ENCODE results near the gene ISY1. TPM values are rescaled to one million over a fixed set of nuclear protein-coding genes. Genes with fewer than 3 reads are reported as not detected.
"Not testable (repeated sequence)": the region's sequence is repeated elsewhere in the genome, so short reads cannot be mapped to it uniquely, and the experiment has no call there.

The ISY1 gene
- total RNA-seq, 2 experiments from 2014 or later, result 60.7 to 61.7 TPM

- ChIA-PET CTCF (interaction anchor here (0.6 to 1.0 kb wide), 2 partner anchors 31 to 112 kb away, joined by 3 to 4 read pairs; no protein-coding TSS in a partner anchor), POLR2A (interaction anchor here (1.0 kb wide), 1 partner anchor 9 kb away, joined by 4 read pairs; no protein-coding TSS in a partner anchor)
- peaks cover 45% of the 10 kb centered on the region for H3K36me3 Mint-ChIP-seq
- H3K27me3 Mint-ChIP-seq; DNase-seq; H3K4me3 Mint-ChIP-seq; H3K9me3 Mint-ChIP-seq; intact Hi-C loops (cut with micrococcal nuclease); H3K27ac Mint-ChIP-seq: not testable (repeated sequence)
- peaks cover 14% of the 10 kb centered on the region for H3K4me1 Mint-ChIP-seq (ENCODE audit: low read depth)
Observed at GRCh38 chr3:129165594-129165993, 4.7 kb upstream of the ISY1 start.

- H3K4me1 Mint-ChIP-seq (ENCODE audit: low read depth), result peaks cover 23% of the 10 kb centered on the region
- no peaks in the 10 kb centered on the region for H3K27me3 Mint-ChIP-seq
- H3K36me3 Mint-ChIP-seq, result peaks cover 36% of the 10 kb centered on the region
- intact Hi-C loops (cut with micrococcal nuclease), result no loop called here
- POLR2A ChIA-PET, result no interaction called here
- CTCF ChIA-PET, result no interaction called here
- H3K9me3 Mint-ChIP-seq, result no peaks in the 10 kb centered on the region
- no peak for DNase-seq
- H3K27ac Mint-ChIP-seq, result peak overlapping the region; percentile 23
- no peak overlapping the region for H3K4me3 Mint-ChIP-seq
Observed at GRCh38 chr3:129164500-129164899, 3.6 kb upstream of the ISY1 start.

GRCh38 chr3:129162729-129163579 lies 2.1 kb upstream of the ISY1 start:
- CTCF ChIA-PET, result interaction anchor here (0.7 to 3.4 kb wide), 25 partner anchors 9 to 193 kb away, joined by 3 to 55 read pairs (median 7); partner anchors contain the start of genes CNBP, COPG1 and RAB43
- Mint-ChIP-seq H3K27me3 (no peaks in the 10 kb centered on the region), H3K36me3 (peaks cover 32% of the 10 kb centered on the region), H3K4me3 (peak overlapping the region; percentile 5), H3K9me3 (no peaks in the 10 kb centered on the region), H3K4me1 (ENCODE audit: low read depth) (peaks cover 31% of the 10 kb centered on the region), H3K27ac (peak overlapping the region; percentile 100)
- POLR2A ChIA-PET, result interaction anchor here (1.1 to 2.8 kb wide), 10 partner anchors 15 to 284 kb away, joined by 3 to 28 read pairs (median 4); partner anchors contain the start of genes CNBP, COPG1 and RAB43
- DNase-seq, result peak; percentile 20
- intact Hi-C loops (cut with micrococcal nuclease), result loop anchor here (2.0 kb wide), 1 partner anchor 14 kb away; no protein-coding TSS in a partner anchor

- Mint-ChIP-seq H3K27me3 (no peaks in the 10 kb centered on the region), H3K27ac (peak overlapping the region; percentile 100), H3K36me3 (peaks cover 24% of the 10 kb centered on the region), H3K9me3 (no peaks in the 10 kb centered on the region), H3K4me3 (peak overlapping the region; percentile 98), H3K4me1 (ENCODE audit: low read depth) (peaks cover 31% of the 10 kb centered on the region)
- ChIA-PET POLR2A (interaction anchor here (0.9 to 2.8 kb wide), 12 partner anchors 16 to 283 kb away, joined by 3 to 28 read pairs (median 4); partner anchors contain the start of genes CNBP, COPG1 and RAB43), CTCF (interaction anchor here (0.7 to 3.4 kb wide), 30 partner anchors 10 to 192 kb away, joined by 3 to 55 read pairs (median 6); partner anchors contain the start of genes CNBP, COPG1, HMCES and RAB43)
- peak; percentile 50 for DNase-seq
- intact Hi-C loops (cut with micrococcal nuclease), result loop anchor here (1.0 to 2.0 kb wide), 7 partner anchors 15 to 358 kb away; partner anchors contain the start of gene COPG1
Observed at GRCh38 chr3:129161860-129162271, 1.0 kb upstream of the ISY1 start.

- ChIA-PET CTCF (interaction anchor here (0.9 to 1.6 kb wide), 2 partner anchors 91 to 101 kb away, joined by 3 to 5 read pairs; no protein-coding TSS in a partner anchor), POLR2A (interaction anchor here (1.2 kb wide), 1 partner anchor 10 kb away, joined by 3 read pairs; no protein-coding TSS in a partner anchor)
- Mint-ChIP-seq H3K36me3 (peaks cover 13% of the 10 kb centered on the region), H3K27me3 (no peaks in the 10 kb centered on the region), H3K4me1 (ENCODE audit: low read depth) (no peaks in the 10 kb centered on the region), H3K9me3 (no peaks in the 10 kb centered on the region), H3K4me3 (no peak overlapping the region), H3K27ac (no peak overlapping the region)
- no peak for DNase-seq
- intact Hi-C loops (cut with micrococcal nuclease), result no loop called here
Observed at GRCh38 chr3:129144786-129145185, 16.1 kb downstream of the ISY1 start.

- POLR2A ChIA-PET, result not testable (repeated sequence)
Observed at GRCh38 chr3:129141011-129141410, 19.9 kb downstream of the ISY1 start.

GRCh38 chr3:129139911-129140310 lies 21.0 kb downstream of the ISY1 start:
- H3K27me3 Mint-ChIP-seq, result no peaks in the 10 kb centered on the region
- CTCF ChIA-PET, result no interaction called here
- no peak overlapping the region for H3K27ac Mint-ChIP-seq

More at GRCh38 chr3:129141011-129141410, 19.9 kb downstream of the ISY1 start:
- peaks cover 11% of the 10 kb centered on the region for H3K36me3 Mint-ChIP-seq
- DNase-seq; intact Hi-C loops (cut with micrococcal nuclease); H3K9me3 Mint-ChIP-seq; H3K4me1 Mint-ChIP-seq (ENCODE audit: low read depth); H3K4me3 Mint-ChIP-seq; H3K27ac Mint-ChIP-seq; H3K27me3 Mint-ChIP-seq: not testable (repeated sequence)
- CTCF ChIA-PET, result interaction anchor here (1.0 kb wide), 1 partner anchor 171 kb away, joined by 6 read pairs; no protein-coding TSS in a partner anchor

GRCh38 chr3:129136275-129136674 lies 24.6 kb downstream of the ISY1 start:
- H3K27ac Mint-ChIP-seq; H3K9me3 Mint-ChIP-seq; DNase-seq; H3K27me3 Mint-ChIP-seq; H3K4me3 Mint-ChIP-seq; intact Hi-C loops (cut with micrococcal nuclease); POLR2A ChIA-PET; H3K4me1 Mint-ChIP-seq (ENCODE audit: low read depth); CTCF ChIA-PET: not testable (repeated sequence)
- peaks cover 18% of the 10 kb centered on the region for H3K36me3 Mint-ChIP-seq

More at GRCh38 chr3:129139911-129140310, 21.0 kb downstream of the ISY1 start:
- H3K36me3 Mint-ChIP-seq, result peaks cover 5% of the 10 kb centered on the region
- intact Hi-C loops (cut with micrococcal nuclease), result no loop called here
- no peak overlapping the region for H3K4me3 Mint-ChIP-seq
- POLR2A ChIA-PET, result no interaction called here
- DNase-seq, result no peak
- H3K4me1 Mint-ChIP-seq (ENCODE audit: low read depth), result no peaks in the 10 kb centered on the region
- no peaks in the 10 kb centered on the region for H3K9me3 Mint-ChIP-seq

- H3K36me3 Mint-ChIP-seq, result peaks cover 30% of the 10 kb centered on the region
- no peak for DNase-seq
Observed at GRCh38 chr3:129132097-129132866, 28.6 kb downstream of the ISY1 start.

GRCh38 chr3:129131465-129132088 lies 29.3 kb downstream of the ISY1 start:
- DNase-seq, result no peak
- POLR2A ChIA-PET, result interaction anchor here (1.5 kb wide), 1 partner anchor 10 kb away, joined by 5 read pairs; the partner anchor contains the start of gene RAB43
- intact Hi-C loops (cut with micrococcal nuclease), result no loop called here
- Mint-ChIP-seq H3K36me3 (peaks cover 32% of the 10 kb centered on the region), H3K4me3 (no peak overlapping the region), H3K4me1 (ENCODE audit: low read depth) (peaks cover 7% of the 10 kb centered on the region), H3K9me3 (no peaks in the 10 kb centered on the region), H3K27me3 (no peaks in the 10 kb centered on the region), H3K27ac (no peak overlapping the region)
- CTCF ChIA-PET, result interaction anchor here (0.6 to 1.5 kb wide), 2 partner anchors 78 to 162 kb away, joined by 3 to 4 read pairs; no protein-coding TSS in a partner anchor

More at GRCh38 chr3:129132097-129132866, 28.6 kb downstream of the ISY1 start:
- ChIA-PET CTCF (interaction anchor here (1.5 kb wide), 1 partner anchor 79 kb away, joined by 4 read pairs; no protein-coding TSS in a partner anchor), POLR2A (interaction anchor here (1.5 kb wide), 1 partner anchor 11 kb away, joined by 5 read pairs; the partner anchor contains the start of gene RAB43)
- H3K27ac Mint-ChIP-seq, result peak overlapping the region; percentile 21
- H3K9me3 Mint-ChIP-seq, result no peaks in the 10 kb centered on the region
- no peaks in the 10 kb centered on the region for H3K27me3 Mint-ChIP-seq
- peaks cover 7% of the 10 kb centered on the region for H3K4me1 Mint-ChIP-seq (ENCODE audit: low read depth)
- intact Hi-C loops (cut with micrococcal nuclease), result no loop called here
- H3K4me3 Mint-ChIP-seq, result no peak overlapping the region

- peaks cover 38% of the 10 kb centered on the region for H3K36me3 Mint-ChIP-seq
- H3K27ac Mint-ChIP-seq, result no peak overlapping the region
- H3K4me3 Mint-ChIP-seq, result no peak overlapping the region
- peaks cover 7% of the 10 kb centered on the region for H3K4me1 Mint-ChIP-seq (ENCODE audit: low read depth)
- ChIA-PET POLR2A (no interaction called here), CTCF (no interaction called here)
- intact Hi-C loops (cut with micrococcal nuclease), result no loop called here
- H3K9me3 Mint-ChIP-seq, result no peaks in the 10 kb centered on the region
- no peaks in the 10 kb centered on the region for H3K27me3 Mint-ChIP-seq
- DNase-seq, result no peak
Observed at GRCh38 chr3:129130291-129130813, 30.5 kb downstream of the ISY1 start.
